Loucy (cell line): Measurements from ENCODE around the gene GJB6.

ENCODE experiments used
- H2AFZ ChIP-seq: fragments of 200-600 bp; sonication (generic); 2 replicates; pipeline ENCODE4 v1.6.0; 2016; ENCODE audit warnings: antibody characterized with exemption, mild to moderate bottlenecking, low read length, moderate library complexity
- H3F3A ChIP-seq: fragments of 200-600 bp; 2 replicates; pipeline ENCODE4 v1.6.0; 2016; ENCODE audit warnings: antibody characterized with exemption, low read depth, mild to moderate bottlenecking
- H3K27me3 ChIP-seq: fragments of 200-600 bp; sonication (generic); 2 replicates; pipeline ENCODE4 v1.6.1; 2014; ENCODE audit warnings: low read length, mild to moderate bottlenecking; ENCODE audit not compliant: insufficient read depth, poor library complexity, severe bottlenecking
- H3K36me3 ChIP-seq: fragments of 200-600 bp; sonication (generic); 2 replicates; pipeline ENCODE4 v1.6.1; 2016; ENCODE audit warnings: low read length; ENCODE audit not compliant: insufficient read depth
- H3K4me1 ChIP-seq: fragments of 200-600 bp; sonication (generic); 2 replicates; pipeline ENCODE4 v1.5.1; 2014; ENCODE audit warnings: low read length, mild to moderate bottlenecking; ENCODE audit not compliant: insufficient read depth, poor library complexity, severe bottlenecking
- H3K4me2 ChIP-seq: fragments of 200-600 bp; sonication (generic); 2 replicates; pipeline ENCODE4 v1.6.0; 2014; ENCODE audit warnings: antibody characterized with exemption, low read length, low read depth, mild to moderate bottlenecking; ENCODE audit not compliant: poor library complexity, severe bottlenecking
- H3K4me3 ChIP-seq: fragments of 200-600 bp; sonication (generic); 2 replicates; pipeline ENCODE4 v1.5.1; 2014; ENCODE audit warnings: low read length, mild to moderate bottlenecking, mixed read lengths; ENCODE audit not compliant: poor library complexity, severe bottlenecking
- H3K79me2 ChIP-seq: fragments of 200-600 bp; sonication (generic); 2 replicates; pipeline ENCODE4 v1.6.1; 2014; ENCODE audit warnings: low read length; ENCODE audit not compliant: insufficient read depth
- H3K9ac ChIP-seq: fragments of 200-600 bp; sonication (generic); 2 replicates; pipeline ENCODE4 v1.6.0; 2014; ENCODE audit warnings: mild to moderate bottlenecking, low read depth, low read length, moderate library complexity; ENCODE audit not compliant: poor library complexity, severe bottlenecking
- H3K9me2 ChIP-seq: fragments of 200-600 bp; sonication (generic); replicated peaks from 2 replicates; pipeline ENCODE4 v1.6.1; 2016; ENCODE audit warnings: low read depth, low read length, mixed read lengths
- H3K9me3 ChIP-seq: fragments of 200-600 bp; sonication (generic); 2 replicates; pipeline ENCODE4 v1.6.1; 2014; ENCODE audit warnings: mild to moderate bottlenecking, antibody characterized with exemption, low read length, low read depth; ENCODE audit not compliant: insufficient read depth
- H4K20me1 ChIP-seq: fragments of 200-600 bp; sonication (generic); 2 replicates; pipeline ENCODE4 v1.6.0; 2014; ENCODE audit warnings: antibody characterized with exemption, low read length, mild to moderate bottlenecking; ENCODE audit not compliant: insufficient read depth, poor library complexity, severe bottlenecking
- EZH2phosphoT487 ChIP-seq: fragments of 200-600 bp; IDR thresholded peaks from 2 replicates; pipeline ENCODE4 v1.6.1; 2018; ENCODE audit warnings: antibody characterized with exemption, mild to moderate bottlenecking, moderate library complexity, borderline replicate concordance
- TF ChIP-seq, protein P1 (sequence below): fragments of 200-600 bp; sonication (generic); conservative IDR thresholded peaks from 2 replicates; pipeline ENCODE4 v1.5.1; 2014; ENCODE audit warnings: mild to moderate bottlenecking, antibody characterized with exemption, low read length

GJB6 gene

DNA sequence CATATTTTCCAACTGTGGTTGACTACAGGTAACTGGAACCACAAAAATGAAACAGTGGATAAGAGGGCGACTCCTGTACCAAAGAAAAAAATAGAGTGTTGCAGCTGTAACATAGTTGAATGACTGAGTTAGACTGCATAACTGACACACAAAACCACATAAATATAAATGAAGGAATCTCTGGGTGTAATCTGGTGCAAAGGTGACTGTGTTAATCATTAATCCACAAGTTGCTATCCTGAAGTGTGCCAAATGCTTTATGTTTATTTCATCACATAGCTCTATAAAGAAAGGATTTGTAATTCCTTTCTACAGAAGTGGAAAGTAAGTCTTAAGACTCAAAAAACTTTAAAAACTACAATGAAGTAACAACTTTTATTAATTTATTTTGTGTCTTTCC, 33.3 kb downstream of the GJB6 start:
- H3K4me1 ChIP-seq = no peaks in the 10 kb centered on the region
- H2AFZ ChIP-seq = no peak overlapping the region
- no peaks in the 10 kb centered on the region for H3K36me3 ChIP-seq
- no peaks in the 10 kb centered on the region for H3K79me2 ChIP-seq
- H3K27me3 ChIP-seq = no peaks in the 10 kb centered on the region
- no peaks in the 10 kb centered on the region for H3F3A ChIP-seq
- H3K9me2 ChIP-seq = no peaks in the 10 kb centered on the region
- H4K20me1 ChIP-seq = no peaks in the 10 kb centered on the region
- H3K4me2 ChIP-seq = no peak overlapping the region
- no peak overlapping the region for H3K9ac ChIP-seq
- H3K9me3 ChIP-seq = no peaks in the 10 kb centered on the region
- no peak overlapping the region for H3K4me3 ChIP-seq
- TF ChIP-seq EZH2phosphoT487 = no peak
- TF ChIP-seq, protein P1, sequence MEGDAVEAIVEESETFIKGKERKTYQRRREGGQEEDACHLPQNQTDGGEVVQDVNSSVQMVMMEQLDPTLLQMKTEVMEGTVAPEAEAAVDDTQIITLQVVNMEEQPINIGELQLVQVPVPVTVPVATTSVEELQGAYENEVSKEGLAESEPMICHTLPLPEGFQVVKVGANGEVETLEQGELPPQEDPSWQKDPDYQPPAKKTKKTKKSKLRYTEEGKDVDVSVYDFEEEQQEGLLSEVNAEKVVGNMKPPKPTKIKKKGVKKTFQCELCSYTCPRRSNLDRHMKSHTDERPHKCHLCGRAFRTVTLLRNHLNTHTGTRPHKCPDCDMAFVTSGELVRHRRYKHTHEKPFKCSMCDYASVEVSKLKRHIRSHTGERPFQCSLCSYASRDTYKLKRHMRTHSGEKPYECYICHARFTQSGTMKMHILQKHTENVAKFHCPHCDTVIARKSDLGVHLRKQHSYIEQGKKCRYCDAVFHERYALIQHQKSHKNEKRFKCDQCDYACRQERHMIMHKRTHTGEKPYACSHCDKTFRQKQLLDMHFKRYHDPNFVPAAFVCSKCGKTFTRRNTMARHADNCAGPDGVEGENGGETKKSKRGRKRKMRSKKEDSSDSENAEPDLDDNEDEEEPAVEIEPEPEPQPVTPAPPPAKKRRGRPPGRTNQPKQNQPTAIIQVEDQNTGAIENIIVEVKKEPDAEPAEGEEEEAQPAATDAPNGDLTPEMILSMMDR = no peak

DNA sequence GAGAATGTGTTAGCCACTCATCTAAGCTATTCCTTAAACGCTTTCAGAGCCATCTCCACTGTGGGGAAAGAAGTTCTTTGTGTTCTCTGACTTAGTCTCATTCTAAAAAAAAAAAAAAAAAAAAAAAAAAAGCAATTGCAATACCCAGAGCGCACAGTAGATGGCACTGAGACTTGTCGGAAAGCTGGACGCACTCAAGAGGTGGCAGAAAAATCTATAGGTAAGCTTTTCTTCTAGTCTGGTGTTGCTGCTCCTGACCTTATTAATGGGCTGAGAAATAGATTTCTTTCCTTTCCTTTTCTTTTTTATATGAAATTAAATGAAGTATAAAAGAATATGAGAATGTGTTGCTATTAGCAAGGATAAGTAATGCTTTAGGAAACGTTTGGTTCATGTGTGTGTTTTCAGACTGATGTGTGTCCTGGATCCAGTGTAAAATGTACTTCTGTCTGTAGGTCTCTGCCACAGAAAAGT, 34.7 kb downstream of the GJB6 start:
- no peak for TF ChIP-seq EZH2phosphoT487
- TF ChIP-seq, protein P1 = peak; percentile 54
- Histone ChIP-seq H3K9ac (no peak overlapping the region), H3K4me3 (no peak overlapping the region), H3K36me3 (no peaks in the 10 kb centered on the region), H3F3A (no peaks in the 10 kb centered on the region), H4K20me1 (no peaks in the 10 kb centered on the region), H2AFZ (peak overlapping the region; percentile 38; the same call in 1 of the 2 replicates), H3K9me2 (no peaks in the 10 kb centered on the region), H3K4me2 (no peak overlapping the region), H3K79me2 (no peaks in the 10 kb centered on the region), H3K27me3 (no peaks in the 10 kb centered on the region), H3K4me1 (no peaks in the 10 kb centered on the region), H3K9me3 (no peaks in the 10 kb centered on the region)

DNA sequence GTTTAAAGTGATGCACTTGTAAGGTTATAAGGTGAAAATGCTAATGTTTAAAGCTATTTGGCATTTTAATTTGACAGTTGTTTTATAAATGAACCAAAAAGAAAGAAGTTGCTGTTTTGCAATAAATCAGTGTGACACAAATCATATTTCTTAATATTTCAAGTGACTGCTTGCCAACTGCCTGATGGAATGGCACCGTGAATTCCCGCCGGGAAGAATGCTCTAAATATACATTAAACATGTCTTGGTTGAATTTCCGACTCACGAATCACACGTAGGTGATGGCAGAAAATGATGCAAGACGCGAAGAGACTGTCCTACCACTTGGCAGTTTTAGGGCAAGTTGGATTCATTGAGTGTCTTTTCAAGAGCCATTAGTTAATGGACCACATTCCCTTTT, 36.3 kb downstream of the GJB6 start:
- Histone ChIP-seq H3K36me3 (no peaks in the 10 kb centered on the region), H3K9me2 (no peaks in the 10 kb centered on the region), H4K20me1 (no peaks in the 10 kb centered on the region), H3K4me2 (no peak overlapping the region), H2AFZ (no peak overlapping the region), H3K9me3 (no peaks in the 10 kb centered on the region), H3K27me3 (no peaks in the 10 kb centered on the region), H3K4me1 (no peaks in the 10 kb centered on the region), H3F3A (no peaks in the 10 kb centered on the region), H3K9ac (no peak overlapping the region), H3K79me2 (no peaks in the 10 kb centered on the region), H3K4me3 (no peak overlapping the region)
- TF ChIP-seq, protein P1 = no peak
- TF ChIP-seq EZH2phosphoT487 = no peak
